ENCODE results near the gene LHFPL3.

Gene LHFPL3

GRCh38 chr7:104767113-104767512, 438.7 kb downstream of the LHFPL3 start:
- Histone ChIP-seq H3K36me3 (ENCODE audit: control insufficient read depth in 4 of 4, insufficient read depth in 4 of 4, low read length in 3 of 4) (no peaks in the 10 kb centered on the region), H3K27me3 (replicated peaks in 2 of 5; ENCODE audit: control insufficient read depth in 4 of 5, insufficient read depth in 5 of 5, low read length in 4 of 5) (peaks cover 0 to 9% (median 2%) of the 10 kb centered on the region in 5 experiments), H3K9me3 (ENCODE audit: control extremely low read depth in 1 of 5, control insufficient read depth in 4 of 5, insufficient read depth in 2 of 5, low read depth in 1 of 5, low read length in 4 of 5) (no peaks in the 10 kb centered on the region), H3K27ac (ENCODE audit: insufficient read depth in 1 of 2, low read depth in 1 of 2, low read length in 2 of 2, poor library complexity in 1 of 2, severe bottlenecking in 2 of 2) (no peak overlapping the region), H3K4me1 (ENCODE audit: control extremely low read depth in 1 of 4, control insufficient read depth in 4 of 4, insufficient read depth in 4 of 4, low read length in 3 of 4) (no peaks in the 10 kb centered on the region), H3K4me3 (ENCODE audit: control insufficient read depth in 1 of 7, extremely low read depth in 1 of 7, insufficient read depth in 4 of 7, low read depth in 2 of 7, low read length in 6 of 7) (no peak overlapping the region)
- ChIA-PET CTCF (interaction anchor here (0.6 kb wide), 1 partner anchor 51 kb away, joined by 3 read pairs; no protein-coding TSS in a partner anchor), POLR2A (no interaction called here)
- WGBS (ENCODE audit: insufficient coverage) = 19% methylated on average over 3 of the region's 4 CpGs
- no peak for DNase-seq

GRCh38 chr7:104767826-104768536, 439.6 kb downstream of the LHFPL3 start:
- 44% methylated on average over 4 of the region's 4 CpGs for WGBS (ENCODE audit: insufficient coverage)
- ChIA-PET POLR2A (no interaction called here), CTCF (no interaction called here)

GRCh38 chr7:104772405-104773345, 444.3 kb downstream of the LHFPL3 start:
- Histone ChIP-seq H3K27me3 (replicated peaks in 2 of 5; ENCODE audit: control insufficient read depth in 4 of 5, insufficient read depth in 5 of 5, low read length in 4 of 5) (peaks cover 2 to 4% (median 3%) of the 10 kb centered on the region in 5 experiments), H3K36me3 (ENCODE audit: control insufficient read depth in 4 of 4, insufficient read depth in 4 of 4, low read length in 3 of 4) (no peaks in the 10 kb centered on the region), H3K4me3 (ENCODE audit: control insufficient read depth in 1 of 7, extremely low read depth in 1 of 7, insufficient read depth in 4 of 7, low read depth in 2 of 7, low read length in 6 of 7) (no peak overlapping the region), H3K9me3 (ENCODE audit: control extremely low read depth in 1 of 5, control insufficient read depth in 4 of 5, insufficient read depth in 2 of 5, low read depth in 1 of 5, low read length in 4 of 5) (no peaks in the 10 kb centered on the region), H3K4me1 (ENCODE audit: control extremely low read depth in 1 of 4, control insufficient read depth in 4 of 4, insufficient read depth in 4 of 4, low read length in 3 of 4) (no peaks in the 10 kb centered on the region), H3K27ac (ENCODE audit: insufficient read depth in 1 of 2, low read depth in 1 of 2, low read length in 2 of 2, poor library complexity in 1 of 2, severe bottlenecking in 2 of 2) (no peak overlapping the region)
- ChIA-PET POLR2A (no interaction called here), CTCF (no interaction called here)
- no peak for DNase-seq
- WGBS (ENCODE audit: insufficient coverage) = 64% methylated on average over 8 of the region's 10 CpGs

More at GRCh38 chr7:104767826-104768536, 439.6 kb downstream of the LHFPL3 start:
- peaks cover 0 to 9% (median 2%) of the 10 kb centered on the region in 5 experiments for H3K27me3 ChIP-seq (replicated peaks in 2 of 5; ENCODE audit: control insufficient read depth in 4 of 5, insufficient read depth in 5 of 5, low read length in 4 of 5)
- peak in 2 of 3 donors; percentile 5 to 9 for DNase-seq
- H3K4me3 ChIP-seq (ENCODE audit: control insufficient read depth in 1 of 7, extremely low read depth in 1 of 7, insufficient read depth in 4 of 7, low read depth in 2 of 7, low read length in 6 of 7) = no peak overlapping the region
- no peaks in the 10 kb centered on the region for H3K36me3 ChIP-seq (ENCODE audit: control insufficient read depth in 4 of 4, insufficient read depth in 4 of 4, low read length in 3 of 4)
- H3K4me1 ChIP-seq (ENCODE audit: control extremely low read depth in 1 of 4, control insufficient read depth in 4 of 4, insufficient read depth in 4 of 4, low read length in 3 of 4) = no peaks in the 10 kb centered on the region
- H3K27ac ChIP-seq (ENCODE audit: insufficient read depth in 1 of 2, low read depth in 1 of 2, low read length in 2 of 2, poor library complexity in 1 of 2, severe bottlenecking in 2 of 2) = no peak overlapping the region
- no peaks in the 10 kb centered on the region for H3K9me3 ChIP-seq (ENCODE audit: control extremely low read depth in 1 of 5, control insufficient read depth in 4 of 5, insufficient read depth in 2 of 5, low read depth in 1 of 5, low read length in 4 of 5)

- no peak for DNase-seq
- Histone ChIP-seq H3K27ac (ENCODE audit: insufficient read depth in 1 of 2, low read depth in 1 of 2, low read length in 2 of 2, poor library complexity in 1 of 2, severe bottlenecking in 2 of 2) (no peak overlapping the region), H3K9me3 (ENCODE audit: control extremely low read depth in 1 of 5, control insufficient read depth in 4 of 5, insufficient read depth in 2 of 5, low read depth in 1 of 5, low read length in 4 of 5) (no peaks in the 10 kb centered on the region), H3K27me3 (replicated peaks in 2 of 5; ENCODE audit: control insufficient read depth in 4 of 5, insufficient read depth in 5 of 5, low read length in 4 of 5) (peaks cover 0 to 3% (median under 1%) of the 10 kb centered on the region in 5 experiments), H3K36me3 (ENCODE audit: control insufficient read depth in 4 of 4, insufficient read depth in 4 of 4, low read length in 3 of 4) (no peaks in the 10 kb centered on the region), H3K4me3 (ENCODE audit: control insufficient read depth in 1 of 7, extremely low read depth in 1 of 7, insufficient read depth in 4 of 7, low read depth in 2 of 7, low read length in 6 of 7) (no peak overlapping the region), H3K4me1 (ENCODE audit: control extremely low read depth in 1 of 4, control insufficient read depth in 4 of 4, insufficient read depth in 4 of 4, low read length in 3 of 4) (no peaks in the 10 kb centered on the region)
- 100% methylated on average over 4 of the region's 5 CpGs for WGBS (ENCODE audit: insufficient coverage)
- ChIA-PET POLR2A (no interaction called here), CTCF (no interaction called here)
Observed at GRCh38 chr7:104773796-104774195, 445.4 kb downstream of the LHFPL3 start.

GRCh38 chr7:104775531-104775930, 447.1 kb downstream of the LHFPL3 start:
- Histone ChIP-seq H3K27me3 (replicated peaks in 2 of 5; ENCODE audit: control insufficient read depth in 4 of 5, insufficient read depth in 5 of 5, low read length in 4 of 5) (peaks cover 0 to 5% (median 0%) of the 10 kb centered on the region in 5 experiments), H3K27ac (ENCODE audit: insufficient read depth in 1 of 2, low read depth in 1 of 2, low read length in 2 of 2, poor library complexity in 1 of 2, severe bottlenecking in 2 of 2) (no peak overlapping the region), H3K4me1 (ENCODE audit: control extremely low read depth in 1 of 4, control insufficient read depth in 4 of 4, insufficient read depth in 4 of 4, low read length in 3 of 4) (no peaks in the 10 kb centered on the region), H3K4me3 (ENCODE audit: control insufficient read depth in 1 of 7, extremely low read depth in 1 of 7, insufficient read depth in 4 of 7, low read depth in 2 of 7, low read length in 6 of 7) (no peak overlapping the region), H3K36me3 (ENCODE audit: control insufficient read depth in 4 of 4, insufficient read depth in 4 of 4, low read length in 3 of 4) (no peaks in the 10 kb centered on the region), H3K9me3 (ENCODE audit: control extremely low read depth in 1 of 5, control insufficient read depth in 4 of 5, insufficient read depth in 2 of 5, low read depth in 1 of 5, low read length in 4 of 5) (no peaks in the 10 kb centered on the region)
- CTCF ChIA-PET = no interaction called here
- DNase-seq = no peak
- POLR2A ChIA-PET = no interaction called here

GRCh38 chr7:104777301-104777800, 448.9 kb downstream of the LHFPL3 start:
- Histone ChIP-seq H3K4me1 (ENCODE audit: control extremely low read depth in 1 of 4, control insufficient read depth in 4 of 4, insufficient read depth in 4 of 4, low read length in 3 of 4) (no peaks in the 10 kb centered on the region), H3K36me3 (ENCODE audit: control insufficient read depth in 4 of 4, insufficient read depth in 4 of 4, low read length in 3 of 4) (no peaks in the 10 kb centered on the region), H3K4me3 (ENCODE audit: control insufficient read depth in 1 of 7, extremely low read depth in 1 of 7, insufficient read depth in 4 of 7, low read depth in 2 of 7, low read length in 6 of 7) (no peak overlapping the region), H3K9me3 (ENCODE audit: control extremely low read depth in 1 of 5, control insufficient read depth in 4 of 5, insufficient read depth in 2 of 5, low read depth in 1 of 5, low read length in 4 of 5) (peaks cover 0 to 1% (median 0%) of the 10 kb centered on the region in 5 experiments), H3K27me3 (replicated peaks in 2 of 5; ENCODE audit: control insufficient read depth in 4 of 5, insufficient read depth in 5 of 5, low read length in 4 of 5) (peaks cover 0 to 5% (median 0%) of the 10 kb centered on the region in 5 experiments), H3K27ac (ENCODE audit: insufficient read depth in 1 of 2, low read depth in 1 of 2, low read length in 2 of 2, poor library complexity in 1 of 2, severe bottlenecking in 2 of 2) (no peak overlapping the region)
- POLR2A ChIA-PET = no interaction called here
- CTCF ChIA-PET = no interaction called here
- DNase-seq = no peak
- 100% methylated on average over 2 of the region's 3 CpGs for whole genome bisulfite sequencing (ENCODE audit: insufficient coverage)

GRCh38 chr7:104779888-104780287, 451.5 kb downstream of the LHFPL3 start:
- no peak for DNase-seq
- ChIA-PET CTCF (no interaction called here), POLR2A (no interaction called here)
- Histone ChIP-seq H3K4me3 (ENCODE audit: control insufficient read depth in 1 of 7, extremely low read depth in 1 of 7, insufficient read depth in 4 of 7, low read depth in 2 of 7, low read length in 6 of 7) (no peak overlapping the region), H3K9me3 (ENCODE audit: control extremely low read depth in 1 of 5, control insufficient read depth in 4 of 5, insufficient read depth in 2 of 5, low read depth in 1 of 5, low read length in 4 of 5) (peaks cover 0 to 1% (median 0%) of the 10 kb centered on the region in 5 experiments), H3K27me3 (replicated peaks in 2 of 5; ENCODE audit: control insufficient read depth in 4 of 5, insufficient read depth in 5 of 5, low read length in 4 of 5) (peaks cover 0 to 3% (median 0%) of the 10 kb centered on the region in 5 experiments), H3K36me3 (ENCODE audit: control insufficient read depth in 4 of 4, insufficient read depth in 4 of 4, low read length in 3 of 4) (no peaks in the 10 kb centered on the region), H3K27ac (ENCODE audit: insufficient read depth in 1 of 2, low read depth in 1 of 2, low read length in 2 of 2, poor library complexity in 1 of 2, severe bottlenecking in 2 of 2) (no peak overlapping the region), H3K4me1 (ENCODE audit: control extremely low read depth in 1 of 4, control insufficient read depth in 4 of 4, insufficient read depth in 4 of 4, low read length in 3 of 4) (no peaks in the 10 kb centered on the region)
- WGBS (ENCODE audit: insufficient coverage) = 83% methylated on average over 2 of the region's 2 CpGs

Data from common myeloid progenitor, CD34-positive (primary cell).